H9 (cell line): Measurements from ENCODE around the gene ACTR8. TPM values are rescaled to one million over a fixed set of nuclear protein-coding genes. Genes with fewer than 3 reads are reported as not detected.

Experiments
- DNase-seq: peaks from one replicate; pipeline ENCODE4 v3.0.0-alpha.2; 2017
- H2AFZ ChIP-seq: one replicate; pipeline ENCODE4 v1.6.1; 2013; ENCODE audit warnings: mild to moderate bottlenecking, low read length, control low read depth, moderate library complexity
- H2AK5ac ChIP-seq: 2 replicates; pipeline ENCODE4 v1.6.1; 2013; ENCODE audit warnings: low read length, control low read depth, mixed read lengths; ENCODE audit not compliant: insufficient read length
- H2BK120ac ChIP-seq: one replicate; pipeline ENCODE4 v1.6.1; 2013; ENCODE audit warnings: low read depth, mild to moderate bottlenecking, low read length, control low read depth, inconsistent platforms; ENCODE audit not compliant: poor library complexity, severe bottlenecking
- H2BK12ac ChIP-seq: 2 replicates; pipeline ENCODE4 v1.6.1; 2013; ENCODE audit warnings: low read length, control low read depth, mixed read lengths, low read depth; ENCODE audit not compliant: insufficient read length
- H2BK15ac ChIP-seq: 2 replicates; pipeline ENCODE4 v1.6.1; 2013; ENCODE audit warnings: low read depth, low read length, control low read depth
- H2BK20ac ChIP-seq: one replicate; pipeline ENCODE4 v1.6.1; 2013; ENCODE audit warnings: low read depth, mild to moderate bottlenecking, low read length, control low read depth, inconsistent platforms; ENCODE audit not compliant: poor library complexity, severe bottlenecking
- H2BK5ac ChIP-seq: 2 replicates; pipeline ENCODE4 v1.6.1; 2013; ENCODE audit warnings: low read length, control low read depth, mixed read lengths; ENCODE audit not compliant: insufficient read length
- H3K14ac ChIP-seq: 2 replicates; pipeline ENCODE4 v1.6.1; 2013; ENCODE audit warnings: low read length, control low read depth; ENCODE audit not compliant: insufficient read depth
- H3K18ac ChIP-seq: 2 replicates; pipeline ENCODE4 v1.6.1; 2013; ENCODE audit warnings: low read depth, mild to moderate bottlenecking, mixed read lengths, low read length, control low read depth; ENCODE audit not compliant: insufficient read length
- H3K23ac ChIP-seq: 2 replicates; pipeline ENCODE4 v1.6.1; 2013; ENCODE audit warnings: low read length, control low read depth, mixed read lengths, low read depth; ENCODE audit not compliant: insufficient read length
- H3K23me2 ChIP-seq: 2 replicates; pipeline ENCODE4 v1.6.1; 2013; ENCODE audit warnings: low read depth, mild to moderate bottlenecking, mixed read lengths, low read length, control low read depth; ENCODE audit not compliant: insufficient read length, poor library complexity, severe bottlenecking
- H3K27ac ChIP-seq: 2 replicates; pipeline ENCODE4 v1.5.1; 2013; ENCODE audit warnings: low read length, control low read depth, mixed read lengths, low read depth; ENCODE audit not compliant: insufficient read length
- H3K27me3 ChIP-seq: 2 replicates; pipeline ENCODE4 v1.6.1; 2013; ENCODE audit warnings: low read length, control low read depth, inconsistent platforms; ENCODE audit not compliant: insufficient read depth
- H3K4ac ChIP-seq: 2 replicates; pipeline ENCODE4 v1.6.1; 2013; ENCODE audit warnings: low read depth, mild to moderate bottlenecking, control low read depth, inconsistent platforms, low read length, moderate library complexity
- H3K4me1 ChIP-seq: 2 replicates; pipeline ENCODE4 v1.6.1; 2013; ENCODE audit warnings: low read length, control low read depth, inconsistent platforms; ENCODE audit not compliant: insufficient read depth
- H3K4me2 ChIP-seq: 2 replicates; pipeline ENCODE4 v1.6.1; 2013; ENCODE audit warnings: low read length, control low read depth, mixed read lengths; ENCODE audit not compliant: insufficient read length, insufficient read depth
- H3K56ac ChIP-seq: 2 replicates; pipeline ENCODE4 v1.6.1; 2013; ENCODE audit warnings: low read depth, mild to moderate bottlenecking, mixed read lengths, low read length, control low read depth; ENCODE audit not compliant: insufficient read length
- H3K79me1 ChIP-seq: 2 replicates; pipeline ENCODE4 v1.6.1; 2013; ENCODE audit warnings: low read depth, mild to moderate bottlenecking, moderate library complexity, low read length, control low read depth, inconsistent platforms; ENCODE audit not compliant: insufficient read depth, poor library complexity, severe bottlenecking
- H3K79me2 ChIP-seq: 2 replicates; pipeline ENCODE4 v1.6.1; 2013; ENCODE audit warnings: low read length, control low read depth, inconsistent platforms; ENCODE audit not compliant: insufficient read depth
- H3K9ac ChIP-seq: 2 replicates; pipeline ENCODE4 v1.6.1; 2013; ENCODE audit warnings: low read length, control low read depth, mixed read lengths; ENCODE audit not compliant: insufficient read length; ENCODE audit errors: extremely low read depth
- H3K9me3 ChIP-seq: one replicate; pipeline ENCODE4 v1.6.1; 2013; ENCODE audit warnings: low read depth, low read length, inconsistent platforms; ENCODE audit not compliant: control insufficient read depth
- H3T11ph ChIP-seq: one replicate; pipeline ENCODE4 v1.6.1; 2013; ENCODE audit warnings: mild to moderate bottlenecking, low read length, control low read depth, inconsistent platforms
- H4K20me1 ChIP-seq: one replicate; pipeline ENCODE4 v1.6.1; 2013; ENCODE audit not compliant: control insufficient read depth, insufficient read length, insufficient read depth
- H4K5ac ChIP-seq: 2 replicates; pipeline ENCODE4 v1.6.1; 2013; ENCODE audit warnings: low read depth, mild to moderate bottlenecking, mixed read lengths, low read length, control low read depth; ENCODE audit not compliant: insufficient read length
- H4K8ac ChIP-seq: replicated peaks from 2 replicates; pipeline ENCODE4 v1.6.1; 2013; ENCODE audit warnings: low read length, control low read depth, mixed read lengths, low read depth; ENCODE audit not compliant: insufficient read length
- H4K91ac ChIP-seq: 2 replicates; pipeline ENCODE4 v1.6.1; 2013; ENCODE audit warnings: low read depth, mild to moderate bottlenecking, moderate library complexity, mixed read lengths, low read length, control low read depth; ENCODE audit not compliant: insufficient read length
- H3K27ac Mint-ChIP-seq, 3 experiments: 2 replicates in 2 of 3; 3 replicates in 1 of 3; pipeline ENCODE4 v1.8.0; 2020 to 2021; ENCODE audit warnings: mixed read lengths in 3 of 3, mild to moderate bottlenecking in 1 of 3, moderate library complexity in 1 of 3
- H3K27me3 Mint-ChIP-seq: 2 replicates; pipeline ENCODE4 v1.8.0; 2021; ENCODE audit warnings: low read depth, mild to moderate bottlenecking, moderate library complexity, mixed read lengths
- H3K36me3 Mint-ChIP-seq, 3 experiments: 2 replicates in 2 of 3; 3 replicates in 1 of 3; pipeline ENCODE4 v1.8.0; 2020 to 2021; ENCODE audit warnings: low read depth in 3 of 3, mixed read lengths in 3 of 3; ENCODE audit not compliant: insufficient read depth in 1 of 3
- H3K4me1 Mint-ChIP-seq, 2 experiments: 2 replicates each; pipeline ENCODE4 v1.8.0; 2020; ENCODE audit warnings: mixed read lengths in 2 of 2
- H3K4me3 Mint-ChIP-seq, 2 experiments: 2 replicates in 1 of 2; 3 replicates in 1 of 2; pipeline ENCODE4 v1.8.0; 2020 to 2021; ENCODE audit warnings: mild to moderate bottlenecking in 2 of 2, mixed read lengths in 2 of 2, moderate library complexity in 1 of 2
- H3K9me3 Mint-ChIP-seq, 2 experiments: 2 replicates in 1 of 2; 3 replicates in 1 of 2; pipeline ENCODE4 v1.8.0; 2020; ENCODE audit warnings: mild to moderate bottlenecking in 2 of 2, mixed read lengths in 2 of 2, moderate library complexity in 1 of 2
- CTCF ChIP-seq: fragments of 200-600 bp; sonication (generic); conservative IDR thresholded peaks from 3 replicates; pipeline ENCODE4 v1.8.0; 2021; ENCODE audit warnings: antibody characterized with exemption, mild to moderate bottlenecking
- WGBS: extraction: QIAGEN DNeasy Blood & Tissue Kit; methylation state at CpG from one replicate; pipeline ENCODE4 v1.1.7; 2013; ENCODE audit warnings: missing lambda C conversion rate, low lambda C conversion rate, mixed read lengths; ENCODE audit not compliant: insufficient read length; ENCODE audit errors: extremely low coverage; 5-methylcytosine and 5-hydroxymethylcytosine counted together
- total RNA-seq: library from RNA; stranded (reverse); gene quantifications from 2 replicates; pipeline ENCODE4 v1.2.1, GENCODE V29; 2021

Gene ACTR8
- total RNA-seq, 1 experiment from 2014 or later: 39.2 TPM

DNA sequence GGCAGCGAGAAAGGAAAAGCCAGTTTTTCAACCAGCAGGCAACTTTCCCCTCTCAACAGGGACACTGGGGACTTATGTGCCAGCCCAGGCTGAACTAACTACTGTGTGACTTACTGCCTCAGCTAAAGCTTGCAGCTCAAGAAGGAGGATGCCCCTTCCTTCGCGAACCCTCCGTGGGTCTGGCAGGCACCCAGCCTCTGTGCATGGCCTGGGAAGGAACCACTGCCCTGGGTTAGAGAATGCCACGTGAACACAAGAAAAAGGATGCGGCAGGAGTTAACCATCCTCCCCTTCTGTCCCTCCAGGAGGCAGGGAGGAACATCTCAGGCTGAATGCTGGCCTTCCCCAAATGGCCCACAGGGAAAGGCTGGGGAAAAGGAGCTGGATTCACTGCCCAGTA, 64.7 kb downstream of the ACTR8 start:
- Histone ChIP-seq H3K79me2 (no peaks in the 10 kb centered on the region), H3K4ac (no peak overlapping the region), H3K27me3 (no peaks in the 10 kb centered on the region), H4K5ac (no peak overlapping the region), H2AK5ac (no peak overlapping the region), H4K8ac (no peak overlapping the region), H3K79me1 (no peaks in the 10 kb centered on the region), H3K4me1 (no peaks in the 10 kb centered on the region), H3K18ac (no peak overlapping the region), H3K27ac (no peak overlapping the region), H2BK120ac (no peak overlapping the region), H3K9me3 (no peaks in the 10 kb centered on the region), H3K23me2 (no peaks in the 10 kb centered on the region), H2BK20ac (no peak overlapping the region), H3K9ac (no peak overlapping the region), H2BK12ac (no peak overlapping the region), H2AFZ (no peak overlapping the region), H3K56ac (no peak overlapping the region), H3T11ph (no peak overlapping the region), H2BK15ac (no peak overlapping the region), H3K23ac (no peak overlapping the region), H3K4me2 (no peak overlapping the region), H3K14ac (no peak overlapping the region), H4K91ac (no peak overlapping the region), H4K20me1 (no peaks in the 10 kb centered on the region), H2BK5ac (no peak overlapping the region)
- Mint-ChIP-seq H3K4me3 (no peak overlapping the region), H3K4me1 (no peaks in the 10 kb centered on the region; a peak in 1 of 4 replicates), H3K36me3 (peaks cover 0 to 31% (median 18%) of the 10 kb centered on the region in 3 experiments; a peak in 6 of 7 replicates), H3K27me3 (no peaks in the 10 kb centered on the region; the same call in 1 of the 2 replicates), H3K27ac (no peak overlapping the region), H3K9me3 (no peaks in the 10 kb centered on the region)
- TF ChIP-seq CTCF: no peak
- WGBS: no CpG with 5 or more reads among the region's 6 CpGs
- no peak for DNase-seq

Other genes with a start within 250 kb of the ACTR8 start
- 8.2 and 11.0 TPM in 2 replicates for gene CHDH, start 35.7 kb downstream of the ACTR8 start, total RNA-seq
- 8.3 and 9.8 TPM in 2 replicates for gene IL17RB, start 35.6 kb downstream of the ACTR8 start, total RNA-seq
- gene SELENOK, start 9.7 kb upstream of the ACTR8 start, total RNA-seq: 30.3 and 34.6 TPM in 2 replicates
- 3.0 and 3.2 TPM in 2 replicates for gene CACNA2D3, start 240.4 kb upstream of the ACTR8 start, total RNA-seq